PC-9 (cell line): ENCODE data around the gene SLC35G2. TPM values are rescaled to one million over a fixed set of nuclear protein-coding genes. Genes with fewer than 3 reads are reported as not detected.
"Not testable (repeated sequence)": the region's sequence is repeated elsewhere in the genome, so short reads cannot be mapped to it uniquely, and the experiment has no call there.

Source experiments
- BruUV-seq: library from RNA; stranded (reverse); fragments of 400-500 nt; replicated peaks from 2 replicates; lab custom pipeline; 2021; lab: Mats Ljungman, UMichigan
- CTCF ChIA-PET: fragments of 300-600 bp; sonication (Branson Sonifier 250); formaldehyde crosslinking; loops from one replicate; lab custom pipeline; 2022; ENCODE audit warnings: antibody characterized with exemption; lab: Charles Lee
- POLR2A ChIA-PET: fragments of 300-600 bp; sonication (Branson Sonifier 250); formaldehyde crosslinking; loops from one replicate; lab custom pipeline; 2022; ENCODE audit warnings: antibody characterized with exemption; ENCODE audit not compliant: unreplicated experiment; lab: Charles Lee
- DNase-seq, 2 experiments: peaks; one replicate each; pipeline versions ENCODE4 v3.0.0 to v3.0.0-alpha.2; 2015 to 2022; ENCODE audit warnings: mixed read lengths in 1 of 2
- H2AFZ ChIP-seq: fragments of 200-600 bp; sonication (generic); 2 replicates; pipeline ENCODE4 v1.8.1; 2017; ENCODE audit warnings: antibody characterized with exemption
- H3F3A ChIP-seq: fragments of 200-600 bp; sonication (generic); 2 replicates; pipeline ENCODE4 v1.8.1; 2017; ENCODE audit warnings: antibody characterized with exemption, mild to moderate bottlenecking, low read depth; ENCODE audit not compliant: insufficient read depth
- H3K27ac ChIP-seq: fragments of 200-600 bp; sonication (generic); 2 replicates; pipeline ENCODE4 v1.6.1; 2016; ENCODE audit warnings: mixed run types
- H3K27me3 ChIP-seq: fragments of 200-600 bp; sonication (generic); 2 replicates; pipeline ENCODE4 v1.6.1; 2016; ENCODE audit warnings: low read depth, mixed run types; ENCODE audit not compliant: insufficient read depth
- H3K36me3 ChIP-seq: fragments of 200-600 bp; sonication (generic); 2 replicates; pipeline ENCODE4 v1.6.1; 2016; ENCODE audit warnings: low read depth, mixed run types
- H3K4me1 ChIP-seq: fragments of 200-600 bp; sonication (generic); replicated peaks from 2 replicates; pipeline ENCODE4 v1.6.1; 2016; ENCODE audit warnings: mixed run types; ENCODE audit not compliant: insufficient read depth
- H3K4me2 ChIP-seq: fragments of 200-600 bp; sonication (generic); 2 replicates; pipeline ENCODE4 v1.6.1; 2017; ENCODE audit warnings: mixed run types
- H3K4me3 ChIP-seq: fragments of 200-600 bp; sonication (generic); 2 replicates; pipeline ENCODE4 v1.6.1; 2016; ENCODE audit warnings: mixed run types
- H3K79me2 ChIP-seq: fragments of 200-600 bp; sonication (generic); 2 replicates; pipeline ENCODE4 v1.6.1; 2017; ENCODE audit warnings: low read depth, mixed run types
- H3K9me2 ChIP-seq: fragments of 200-600 bp; sonication (generic); 2 replicates; pipeline ENCODE4 v1.8.1; 2017; ENCODE audit warnings: mild to moderate bottlenecking; ENCODE audit not compliant: insufficient read depth
- H3K9me3 ChIP-seq: fragments of 200-600 bp; sonication (generic); 2 replicates; pipeline ENCODE4 v1.8.1; 2016; ENCODE audit warnings: low read depth; ENCODE audit not compliant: insufficient read depth
- H4K20me1 ChIP-seq: fragments of 200-600 bp; sonication (generic); 2 replicates; pipeline ENCODE4 v1.8.1; 2017; ENCODE audit not compliant: insufficient read depth
- CTCF ChIP-seq: fragments of 200-600 bp; sonication (generic); conservative IDR thresholded peaks from 2 replicates; pipeline ENCODE4 v1.6.1; 2017; ENCODE audit warnings: mixed run types, antibody characterized with exemption, mild to moderate bottlenecking, moderate library complexity
- EZH2 ChIP-seq: fragments of 200-600 bp; sonication (generic); IDR thresholded peaks from 2 replicates; pipeline ENCODE4 v1.8.0; 2017; ENCODE audit warnings: antibody characterized with exemption, low read depth
- intact Hi-C: fragments of 100-400 bp; cut with micrococcal nuclease; formaldehyde crosslinking; loops from one replicate; pipeline ENCODE4 v1.10.0; 2022; ENCODE audit not compliant: unreplicated experiment
- total RNA-seq: library from RNA; stranded (reverse); gene quantifications from 2 replicates; pipeline ENCODE4 v1.2.3, GENCODE V29; 2021

Gene SLC35G2
- total RNA-seq, 1 experiment from 2014 or later = 5.0 TPM

DNA sequence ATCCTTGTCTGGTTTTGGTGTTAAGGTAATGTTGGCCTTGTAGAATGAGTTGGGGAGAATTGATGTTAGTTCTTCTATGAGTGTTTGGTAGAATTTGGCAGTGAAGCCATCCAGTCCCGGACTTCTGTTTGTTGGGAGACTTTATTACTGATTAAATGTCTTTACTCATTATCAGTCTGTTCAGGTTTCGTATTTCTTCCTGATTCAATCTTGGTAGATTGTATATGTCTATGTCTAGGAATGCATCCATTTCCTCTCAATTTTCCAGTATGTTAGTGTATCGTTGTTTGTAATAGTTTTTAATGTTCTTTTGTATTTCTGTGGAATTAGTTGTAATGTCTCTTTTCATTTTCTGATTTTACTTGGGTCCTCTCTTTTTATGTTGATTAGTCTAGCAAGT, 82.5 kb downstream of the SLC35G2 start:
- no peak for DNase-seq
- ChIA-PET CTCF (no interaction called here), POLR2A (no interaction called here)

DNA sequence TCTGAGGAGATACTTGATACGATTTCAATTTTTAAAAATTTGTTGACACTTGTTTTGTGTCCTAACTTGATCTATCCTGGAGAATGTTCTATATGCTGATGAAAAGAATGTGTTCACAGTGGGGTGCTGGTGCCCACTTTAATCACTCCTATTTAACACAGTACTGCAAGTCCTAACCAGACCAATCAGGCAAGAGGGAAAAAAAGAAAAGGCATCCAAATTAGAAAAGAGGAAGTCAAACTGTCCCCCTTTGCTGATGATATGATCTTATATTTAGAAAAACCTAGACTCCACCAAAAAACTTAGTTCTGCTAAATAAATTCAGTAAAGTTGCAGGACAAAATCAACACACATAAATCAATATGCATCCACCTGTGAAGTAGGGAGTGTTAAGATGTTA, 83.6 kb downstream of the SLC35G2 start:
- H2AFZ ChIP-seq, H3K4me1 ChIP-seq, POLR2A ChIA-PET, CTCF ChIA-PET, H3K4me3 ChIP-seq, intact Hi-C loops, H3K4me2 ChIP-seq, BruUV-seq, H3K27me3 ChIP-seq, H3K9me2 ChIP-seq, H3F3A ChIP-seq, DNase-seq, H3K27ac ChIP-seq: not testable (repeated sequence)
- peaks cover 92% of the 10 kb centered on the region for H3K79me2 ChIP-seq
- H3K36me3 ChIP-seq = peaks cover 23% of the 10 kb centered on the region
- H4K20me1 ChIP-seq = peaks cover 12% of the 10 kb centered on the region; the same call in 1 of the 2 replicates
- H3K9me3 ChIP-seq = peaks cover 12% of the 10 kb centered on the region

More for the DNA sequence above, 82.5 kb downstream of the SLC35G2 start:
- Histone ChIP-seq H3K9me2 (no peaks in the 10 kb centered on the region), H4K20me1 (0 out of 2 replicates have a peak, but pooled peaks cover 9% of the 10 kb centered on the region), H3K79me2 (peaks cover 92% of the 10 kb centered on the region), H3K4me1 (no peaks in the 10 kb centered on the region), H3K27ac (no peak overlapping the region), H3F3A (no peaks in the 10 kb centered on the region), H2AFZ (no peak overlapping the region), H3K4me3 (no peak overlapping the region), H3K9me3 (peaks cover 12% of the 10 kb centered on the region), H3K27me3 (no peaks in the 10 kb centered on the region), H3K36me3 (peaks cover 28% of the 10 kb centered on the region), H3K4me2 (no peak overlapping the region)
- TF ChIP-seq CTCF (no peak), EZH2 (no peak)
- BruUV-seq = no TSS peak
- intact Hi-C loops = no loop called here

- H3K4me2 ChIP-seq = no peak overlapping the region
- ChIA-PET POLR2A (no interaction called here), CTCF (no interaction called here)
- peaks cover 94% of the 10 kb centered on the region for H3K79me2 ChIP-seq
- H3K36me3 ChIP-seq = peaks cover 23% of the 10 kb centered on the region
- intact Hi-C loops = no loop called here
- H3F3A ChIP-seq = no peaks in the 10 kb centered on the region
- no peak overlapping the region for H3K27ac ChIP-seq
- H3K4me1 ChIP-seq = no peaks in the 10 kb centered on the region
- H3K4me3 ChIP-seq = no peak overlapping the region
- H4K20me1 ChIP-seq = peaks cover 12% of the 10 kb centered on the region; the same call in 1 of the 2 replicates
- H3K9me2 ChIP-seq = no peaks in the 10 kb centered on the region
- peaks cover 12% of the 10 kb centered on the region for H3K9me3 ChIP-seq
- DNase-seq = no peak
- H3K27me3 ChIP-seq = no peaks in the 10 kb centered on the region
- no peak overlapping the region for H2AFZ ChIP-seq
- BruUV-seq = no TSS peak
- TF ChIP-seq CTCF (no peak), EZH2 (no peak)
Measured at GRCh38 chr3:136903899-136904298, 85.0 kb downstream of the SLC35G2 start.

GRCh38 chr3:136904746-136905145, 85.8 kb downstream of the SLC35G2 start:
- no TSS peak for BruUV-seq
- POLR2A ChIA-PET = interaction anchor here (0.7 kb wide), 1 partner anchor 227 kb away, joined by 10 read pairs; no protein-coding TSS in a partner anchor
- H3K4me3 ChIP-seq = no peak overlapping the region
- peaks cover 19% of the 10 kb centered on the region for H3K36me3 ChIP-seq
- H3K4me2 ChIP-seq = no peak overlapping the region
- intact Hi-C loops = no loop called here
- TF ChIP-seq EZH2 = no peak
- no peak for DNase-seq
- H3K79me2 ChIP-seq = peaks cover 91% of the 10 kb centered on the region
- no peak overlapping the region for H3K27ac ChIP-seq
- no peaks in the 10 kb centered on the region for H3K27me3 ChIP-seq
- no peaks in the 10 kb centered on the region for H3F3A ChIP-seq
- peaks cover 12% of the 10 kb centered on the region; the same call in 1 of the 2 replicates for H4K20me1 ChIP-seq
- H3K9me3 ChIP-seq = peaks cover 12% of the 10 kb centered on the region
- no peaks in the 10 kb centered on the region for H3K9me2 ChIP-seq
- no peaks in the 10 kb centered on the region for H3K4me1 ChIP-seq
- CTCF ChIA-PET = no interaction called here
- no peak overlapping the region for H2AFZ ChIP-seq

Other genes with a start within 250 kb of the SLC35G2 start
- 34.5 and 39.3 TPM in 2 replicates for gene STAG1, start 66.7 kb upstream of the SLC35G2 start, total RNA-seq
- gene NCK1, start 43.1 kb downstream of the SLC35G2 start, total RNA-seq = 42.7 and 71.4 TPM in 2 replicates
- 3.8 and 7.2 TPM in 2 replicates for gene IL20RB, start 138.9 kb downstream of the SLC35G2 start, total RNA-seq